Vagina (tissue), 2 donors: ENCODE measurements around the gene FADS3.

ENCODE experiments used
- POLR2A ChIP-seq, 2 donors: fragments of 450-650 bp; IDR thresholded peaks; one replicate each; pipeline ENCODE4 v1.6.1; 2017; ENCODE audit warnings: antibody characterized with exemption in 2 of 2, mild to moderate bottlenecking in 2 of 2, moderate library complexity in 2 of 2
- POLR2AphosphoS5 ChIP-seq, 2 donors: sonication (generic); formaldehyde crosslinking; IDR thresholded peaks; one replicate each; pipeline ENCODE4 v1.9.0; 2017; ENCODE audit warnings: antibody characterized with exemption in 2 of 2, mild to moderate bottlenecking in 2 of 2, low read depth in 1 of 2; ENCODE audit not compliant: insufficient read depth in 1 of 2
- TF ChIP-seq, protein P1 (sequence below), 3 experiments: fragments of 450-650 bp in 2 of 3; fragments of 200-600 bp in 1 of 3; sonication (generic) in 1 of 3; IDR thresholded peaks; one replicate each; pipeline ENCODE4 v1.5.1; 2017 to 2019; ENCODE audit warnings: antibody characterized with exemption in 3 of 3, mild to moderate bottlenecking in 2 of 3, moderate library complexity in 2 of 3

DNA sequence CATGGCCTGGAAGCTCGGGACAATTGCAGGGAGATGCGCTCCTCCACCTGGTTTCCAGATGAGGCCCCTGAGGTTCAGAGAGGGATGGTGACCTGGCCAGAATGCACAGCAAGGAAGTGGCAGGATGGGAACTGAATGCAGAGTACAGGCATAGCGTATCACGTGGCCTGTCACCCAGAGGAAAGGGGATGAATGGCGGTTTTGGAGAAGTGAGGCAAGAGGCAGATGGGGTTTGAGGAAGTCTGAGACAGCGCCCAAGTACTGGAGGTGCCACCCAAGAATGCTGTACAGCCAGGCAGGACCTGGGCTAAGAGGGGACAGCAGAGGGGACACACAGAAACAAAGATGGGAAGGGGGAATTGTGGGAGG lies 21.2 kb upstream of the FADS3 start:
- TF ChIP-seq POLR2AphosphoS5 (IDR thresholded peaks at IDR 0.05; ENCODE audit: insufficient read depth in 1 of 2, low read depth in 1 of 2) (no peak), POLR2A (IDR thresholded peaks at IDR 0.05) (no peak)
- TF ChIP-seq, protein P1, sequence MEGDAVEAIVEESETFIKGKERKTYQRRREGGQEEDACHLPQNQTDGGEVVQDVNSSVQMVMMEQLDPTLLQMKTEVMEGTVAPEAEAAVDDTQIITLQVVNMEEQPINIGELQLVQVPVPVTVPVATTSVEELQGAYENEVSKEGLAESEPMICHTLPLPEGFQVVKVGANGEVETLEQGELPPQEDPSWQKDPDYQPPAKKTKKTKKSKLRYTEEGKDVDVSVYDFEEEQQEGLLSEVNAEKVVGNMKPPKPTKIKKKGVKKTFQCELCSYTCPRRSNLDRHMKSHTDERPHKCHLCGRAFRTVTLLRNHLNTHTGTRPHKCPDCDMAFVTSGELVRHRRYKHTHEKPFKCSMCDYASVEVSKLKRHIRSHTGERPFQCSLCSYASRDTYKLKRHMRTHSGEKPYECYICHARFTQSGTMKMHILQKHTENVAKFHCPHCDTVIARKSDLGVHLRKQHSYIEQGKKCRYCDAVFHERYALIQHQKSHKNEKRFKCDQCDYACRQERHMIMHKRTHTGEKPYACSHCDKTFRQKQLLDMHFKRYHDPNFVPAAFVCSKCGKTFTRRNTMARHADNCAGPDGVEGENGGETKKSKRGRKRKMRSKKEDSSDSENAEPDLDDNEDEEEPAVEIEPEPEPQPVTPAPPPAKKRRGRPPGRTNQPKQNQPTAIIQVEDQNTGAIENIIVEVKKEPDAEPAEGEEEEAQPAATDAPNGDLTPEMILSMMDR (IDR thresholded peaks at IDR 0.05): no peak
